HG03066 (cell line): Measurements from ENCODE around the gene AGBL5.
A peak's percentile ranks its signal among the peaks of the same experiment; 100 is the strongest.

Source experiments
- ATAC-seq: cut with Tn5 transposase; IDR thresholded peaks from one replicate; pipeline ENCODE4 v1.9.1; 2021; ENCODE audit warnings: low read depth; ENCODE audit not compliant: unreplicated experiment

Gene AGBL5

DNA sequence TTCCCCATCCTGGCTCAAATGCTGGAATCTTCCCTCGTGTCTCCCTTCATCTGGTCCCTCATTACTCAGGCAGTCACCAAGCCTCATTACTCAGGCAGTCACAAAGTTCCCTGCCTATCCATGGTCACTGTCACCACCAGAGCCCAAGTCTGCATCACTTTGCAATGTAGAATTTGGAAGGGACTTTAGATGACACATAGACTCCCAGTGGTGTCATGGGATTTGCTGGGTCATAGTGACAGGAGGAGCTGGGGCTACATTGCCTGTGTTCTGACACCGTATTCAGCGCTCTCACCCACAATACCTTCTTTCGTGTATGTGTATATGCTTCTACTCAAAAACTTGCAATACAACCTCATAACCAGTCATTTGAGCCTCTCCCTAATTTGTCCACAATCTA, 24.9 kb downstream of the AGBL5 start:
- no peak for ATAC-seq

DNA sequence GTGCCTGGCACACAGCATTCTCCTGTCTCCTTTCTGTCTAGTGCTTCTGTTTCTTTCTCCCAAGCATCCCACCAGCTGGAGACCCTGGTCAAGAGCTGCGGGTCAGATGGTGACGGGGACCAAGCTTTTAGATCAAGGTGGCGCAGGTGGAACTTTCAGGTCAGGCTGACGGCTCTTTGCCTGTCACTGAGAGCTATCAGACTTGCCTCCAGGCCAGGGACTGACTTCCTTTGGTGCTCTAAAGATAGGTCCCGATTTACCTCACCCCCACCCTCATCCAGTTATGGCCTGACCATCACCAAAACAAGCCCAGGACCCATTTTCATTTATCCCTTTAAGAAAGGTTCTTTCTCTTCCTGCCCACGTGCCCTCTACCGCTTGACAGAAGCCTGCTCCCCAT, 25.8 kb downstream of the AGBL5 start:
- ATAC-seq: no peak

DNA sequence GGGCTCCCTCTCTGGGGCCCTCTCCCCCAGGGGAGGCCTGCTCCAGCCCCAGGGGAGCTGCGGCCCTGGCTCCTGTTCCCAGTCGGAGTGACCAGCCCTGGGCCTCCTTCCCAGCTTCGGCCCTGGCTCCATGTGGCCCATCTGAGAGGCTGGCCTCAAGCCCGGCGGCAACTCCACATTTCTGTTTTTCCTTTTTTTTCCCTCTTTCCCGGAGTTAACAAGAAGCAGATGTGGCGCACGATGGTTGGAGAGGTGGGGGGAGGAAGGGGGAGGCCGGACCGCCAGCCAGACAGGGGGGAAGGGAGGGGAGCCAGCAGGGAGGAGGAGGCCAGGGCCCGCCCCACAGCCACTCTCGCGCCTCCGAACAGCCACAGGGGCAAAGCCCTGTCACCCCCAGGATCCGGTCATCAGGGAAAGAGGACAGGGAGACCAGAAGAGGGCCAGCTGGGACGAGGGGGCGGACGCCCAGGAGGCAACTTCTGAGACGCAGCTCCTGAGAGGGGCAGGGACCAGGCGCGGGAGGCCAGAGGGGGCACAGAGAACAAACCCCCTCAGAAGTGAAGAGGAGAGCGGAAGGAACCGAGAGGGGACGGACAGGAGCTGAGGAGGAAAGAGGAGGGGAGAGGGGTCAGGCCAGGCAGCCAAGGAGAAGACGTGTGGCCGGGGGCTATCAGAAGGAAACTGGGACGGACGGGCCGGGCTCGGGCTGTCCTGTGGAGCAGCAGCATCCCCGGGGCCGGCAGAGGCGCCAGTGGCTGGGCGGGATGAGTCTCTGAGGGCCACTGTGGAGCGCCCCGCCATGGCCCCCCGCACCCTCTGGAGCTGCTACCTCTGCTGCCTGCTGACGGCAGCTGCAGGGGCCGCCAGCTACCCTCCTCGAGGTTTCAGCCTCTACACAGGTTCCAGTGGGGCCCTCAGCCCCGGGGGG, 27.1 kb downstream of the AGBL5 start, which contains the start of gene EMILIN1:
TSS of gene EMILIN1 (plus strand) at position 349 of the 928 bp plus-strand sequence. CDS start at position 800, 451 bp downstream.
- no peak for ATAC-seq

DNA sequence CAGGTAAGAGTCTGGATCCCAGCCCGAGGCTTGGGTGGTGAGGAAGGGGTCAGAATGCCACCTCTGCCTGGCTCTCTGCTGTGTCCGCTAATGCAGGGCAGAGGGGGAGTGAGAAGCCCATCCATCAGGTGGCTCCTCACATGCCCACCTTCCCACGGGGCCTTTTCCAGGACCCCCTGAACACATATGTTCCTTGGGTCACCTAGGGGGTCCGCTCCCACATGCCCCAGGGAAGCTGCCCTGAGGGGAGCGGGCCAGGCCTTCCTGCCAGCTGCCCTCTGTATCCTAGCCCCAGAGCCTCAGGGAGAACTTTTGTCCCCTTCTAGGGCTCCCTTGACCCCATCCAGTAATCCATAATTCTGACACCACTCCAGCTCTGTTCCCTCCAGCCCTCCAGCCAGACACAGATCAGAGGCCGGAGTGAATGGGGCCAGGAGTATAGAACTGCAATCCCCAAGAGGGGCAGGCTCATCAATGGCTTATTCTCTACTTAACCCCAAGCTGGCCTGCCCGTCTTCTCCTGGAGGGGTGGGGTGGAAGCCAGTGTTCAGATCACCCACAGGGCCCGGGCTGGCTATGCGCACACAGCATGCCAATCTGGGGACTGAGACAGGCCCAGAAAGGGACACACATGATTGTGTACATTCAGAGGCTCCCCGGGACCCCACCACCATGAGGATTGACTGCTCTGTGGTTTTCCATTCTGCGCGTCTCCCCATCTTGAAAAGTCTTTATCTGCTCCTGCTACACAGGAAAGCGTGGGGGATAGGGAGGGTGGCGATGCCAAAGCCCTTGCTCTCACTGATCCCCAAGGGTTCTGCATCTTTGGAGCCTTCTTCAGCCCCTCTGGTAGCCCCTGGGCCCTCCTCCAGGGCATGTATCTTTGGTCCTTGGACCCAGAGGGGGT, 28.0 kb downstream of the AGBL5 start:
- no peak for ATAC-seq

DNA sequence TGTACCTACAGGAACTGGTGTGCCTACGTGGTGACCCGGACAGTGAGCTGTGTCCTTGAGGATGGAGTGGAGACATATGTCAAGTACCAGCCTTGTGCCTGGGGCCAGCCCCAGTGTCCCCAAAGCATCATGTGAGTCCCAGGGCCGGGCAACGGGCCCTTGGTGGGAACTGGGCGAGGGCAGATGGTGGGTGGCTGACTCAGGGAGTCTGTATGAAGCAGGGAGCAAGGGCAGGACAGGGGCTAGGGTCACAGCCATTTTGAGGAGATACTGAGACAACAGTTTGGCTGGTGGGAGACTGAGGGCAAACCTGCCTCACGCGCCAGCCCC, 28.6 kb downstream of the AGBL5 start:
- ATAC-seq: no peak

DNA sequence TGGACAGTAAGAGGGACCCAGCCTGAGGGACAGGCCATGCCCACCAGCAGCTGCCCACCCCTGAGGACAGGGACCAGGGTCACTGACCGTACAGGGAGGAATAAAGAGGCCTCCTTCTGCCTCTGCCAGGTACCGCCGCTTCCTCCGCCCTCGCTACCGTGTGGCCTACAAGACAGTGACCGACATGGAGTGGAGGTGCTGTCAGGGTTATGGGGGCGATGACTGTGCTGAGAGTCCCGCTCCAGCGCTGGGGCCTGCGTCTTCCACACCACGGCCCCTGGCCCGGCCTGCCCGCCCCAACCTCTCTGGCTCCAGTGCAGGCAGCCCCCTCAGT, 29.1 kb downstream of the AGBL5 start:
- no peak for ATAC-seq

DNA sequence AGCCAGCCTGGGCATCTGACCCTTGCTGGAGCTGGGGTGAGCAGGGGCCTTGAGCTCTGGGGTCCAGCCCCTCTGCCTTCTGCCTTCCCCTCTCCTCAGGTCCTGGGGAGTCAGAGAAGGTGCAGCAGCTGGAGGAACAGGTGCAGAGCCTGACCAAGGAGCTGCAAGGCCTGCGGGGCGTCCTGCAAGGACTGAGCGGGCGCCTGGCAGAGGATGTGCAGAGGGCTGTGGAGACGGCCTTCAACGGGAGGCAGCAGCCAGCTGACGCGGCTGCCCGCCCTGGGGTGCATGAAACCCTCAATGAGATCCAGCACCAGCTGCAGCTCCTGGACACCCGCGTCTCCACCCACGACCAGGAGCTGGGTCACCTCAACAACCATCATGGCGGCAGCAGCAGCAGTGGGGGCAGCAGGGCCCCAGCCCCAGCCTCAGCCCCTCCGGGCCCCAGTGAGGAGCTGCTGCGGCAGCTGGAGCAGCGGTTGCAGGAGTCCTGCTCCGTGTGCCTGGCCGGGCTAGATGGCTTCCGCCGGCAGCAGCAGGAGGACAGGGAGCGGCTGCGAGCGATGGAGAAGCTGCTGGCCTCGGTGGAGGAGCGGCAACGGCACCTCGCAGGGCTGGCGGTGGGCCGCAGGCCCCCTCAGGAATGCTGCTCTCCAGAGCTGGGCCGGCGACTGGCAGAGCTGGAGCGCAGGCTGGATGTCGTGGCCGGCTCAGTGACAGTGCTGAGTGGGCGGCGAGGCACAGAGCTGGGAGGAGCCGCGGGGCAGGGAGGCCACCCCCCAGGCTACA, 30.7 kb downstream of the AGBL5 start:
- ATAC-seq: no peak

DNA sequence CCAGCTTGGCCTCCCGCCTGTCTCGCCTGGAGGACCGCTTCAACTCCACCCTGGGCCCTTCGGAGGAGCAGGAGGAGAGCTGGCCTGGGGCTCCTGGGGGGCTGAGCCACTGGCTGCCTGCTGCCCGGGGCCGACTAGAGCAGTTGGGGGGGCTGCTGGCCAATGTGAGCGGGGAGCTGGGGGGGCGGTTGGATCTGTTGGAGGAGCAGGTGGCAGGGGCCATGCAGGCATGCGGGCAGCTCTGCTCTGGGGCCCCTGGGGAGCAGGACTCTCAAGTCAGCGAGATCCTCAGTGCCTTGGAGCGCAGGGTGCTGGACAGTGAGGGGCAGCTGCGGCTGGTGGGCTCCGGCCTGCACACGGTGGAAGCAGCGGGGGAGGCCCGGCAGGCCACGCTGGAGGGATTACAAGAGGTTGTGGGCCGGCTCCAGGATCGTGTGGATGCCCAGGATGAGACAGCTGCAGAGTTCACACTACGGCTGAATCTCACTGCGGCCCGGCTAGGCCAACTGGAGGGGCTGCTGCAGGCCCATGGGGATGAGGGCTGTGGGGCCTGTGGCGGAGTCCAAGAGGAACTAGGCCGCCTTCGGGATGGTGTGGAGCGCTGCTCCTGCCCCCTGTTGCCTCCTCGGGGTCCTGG, 31.4 kb downstream of the AGBL5 start:
- no peak for ATAC-seq

DNA sequence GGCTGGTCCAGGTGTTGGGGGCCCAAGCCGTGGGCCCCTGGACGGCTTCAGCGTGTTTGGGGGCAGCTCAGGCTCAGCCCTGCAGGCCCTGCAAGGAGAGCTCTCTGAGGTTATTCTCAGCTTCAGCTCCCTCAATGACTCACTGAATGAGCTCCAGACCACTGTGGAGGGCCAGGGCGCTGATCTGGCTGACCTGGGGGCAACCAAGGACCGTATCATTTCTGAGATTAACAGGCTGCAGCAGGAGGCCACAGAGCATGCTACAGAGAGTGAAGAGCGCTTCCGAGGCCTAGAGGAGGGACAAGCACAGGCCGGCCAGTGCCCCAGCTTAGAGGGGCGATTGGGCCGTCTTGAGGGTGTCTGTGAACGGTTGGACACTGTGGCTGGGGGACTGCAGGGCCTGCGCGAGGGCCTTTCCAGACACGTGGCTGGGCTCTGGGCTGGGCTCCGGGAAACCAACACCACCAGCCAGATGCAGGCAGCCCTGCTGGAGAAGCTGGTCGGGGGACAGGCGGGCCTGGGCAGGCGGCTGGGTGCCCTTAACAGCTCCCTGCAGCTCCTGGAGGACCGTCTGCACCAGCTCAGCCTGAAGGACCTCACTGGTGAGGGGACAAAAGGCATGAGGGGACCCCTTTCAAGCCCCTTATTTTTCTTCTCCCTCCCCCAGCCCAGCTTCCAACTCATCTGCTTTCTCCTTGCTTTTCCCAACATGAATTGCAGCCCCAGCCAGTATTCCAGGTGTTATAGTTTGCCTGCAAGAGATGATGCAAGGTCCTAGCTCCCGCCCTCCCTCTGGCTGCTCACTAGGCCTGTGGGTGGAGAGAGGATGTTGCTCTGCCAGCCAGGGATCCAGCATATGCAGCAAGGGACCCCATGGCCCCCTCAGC, 32.2 kb downstream of the AGBL5 start:
- ATAC-seq: no peak

DNA sequence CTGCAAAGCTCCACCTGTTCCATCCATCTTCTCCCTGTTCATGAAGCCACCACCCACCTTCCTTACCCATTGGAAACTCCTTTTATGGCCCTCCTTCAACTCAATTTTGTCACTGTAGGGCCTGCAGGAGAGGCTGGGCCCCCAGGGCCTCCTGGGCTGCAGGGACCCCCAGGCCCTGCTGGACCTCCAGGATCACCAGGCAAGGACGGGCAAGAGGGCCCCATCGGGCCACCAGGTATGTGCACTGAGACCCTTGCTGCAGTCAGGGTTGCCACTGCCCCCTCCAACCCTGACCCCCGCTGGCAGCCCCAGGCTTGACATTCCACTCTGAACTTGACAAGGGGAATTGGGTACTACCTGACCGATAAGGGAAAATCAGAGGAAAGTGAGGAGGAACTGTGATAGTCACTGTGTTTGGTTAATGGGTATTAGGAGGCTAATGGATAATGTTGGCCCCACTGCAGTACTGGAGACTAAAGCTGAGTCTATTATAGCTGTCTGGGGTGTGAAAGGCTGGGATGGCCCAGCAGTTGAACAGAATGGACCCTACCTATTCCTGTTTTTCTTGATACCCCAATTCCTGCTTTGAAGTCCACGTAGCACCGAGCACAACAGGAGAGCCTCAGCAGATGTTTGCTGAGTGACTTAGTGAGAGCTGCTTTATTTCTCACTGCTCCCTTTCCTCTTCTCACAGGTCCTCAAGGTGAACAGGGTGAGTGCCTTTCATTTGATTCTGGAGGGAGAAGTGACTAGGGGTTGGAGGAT, 33.0 kb downstream of the AGBL5 start:
- ATAC-seq: no peak

DNA sequence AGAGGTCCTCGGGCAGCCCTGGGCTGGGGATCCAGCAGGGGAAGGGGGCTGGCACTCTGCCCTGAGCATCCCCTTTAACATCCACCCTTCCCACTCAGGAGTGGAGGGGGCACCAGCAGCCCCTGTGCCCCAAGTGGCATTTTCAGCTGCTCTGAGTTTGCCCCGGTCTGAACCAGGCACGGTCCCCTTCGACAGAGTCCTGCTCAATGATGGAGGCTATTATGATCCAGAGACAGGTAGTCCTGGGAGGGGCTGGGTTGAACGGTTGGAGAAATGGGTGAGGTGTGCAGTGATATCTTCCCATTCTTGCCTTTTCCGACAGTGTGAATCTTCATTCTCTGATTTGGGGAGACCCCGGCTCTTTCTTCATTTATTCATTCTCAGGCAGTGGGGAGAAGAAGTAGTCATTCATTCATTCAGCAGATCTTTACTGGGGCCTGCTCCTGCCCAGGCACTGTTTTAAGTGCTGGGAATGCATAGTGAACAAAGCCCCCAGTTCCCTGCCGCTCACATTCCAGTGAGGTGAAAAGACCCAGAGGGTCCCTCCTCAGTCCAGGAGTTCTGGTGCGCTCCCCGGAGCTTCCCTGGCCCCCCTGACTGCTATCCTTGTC, 33.7 kb downstream of the AGBL5 start:
- ATAC-seq: no peak

DNA sequence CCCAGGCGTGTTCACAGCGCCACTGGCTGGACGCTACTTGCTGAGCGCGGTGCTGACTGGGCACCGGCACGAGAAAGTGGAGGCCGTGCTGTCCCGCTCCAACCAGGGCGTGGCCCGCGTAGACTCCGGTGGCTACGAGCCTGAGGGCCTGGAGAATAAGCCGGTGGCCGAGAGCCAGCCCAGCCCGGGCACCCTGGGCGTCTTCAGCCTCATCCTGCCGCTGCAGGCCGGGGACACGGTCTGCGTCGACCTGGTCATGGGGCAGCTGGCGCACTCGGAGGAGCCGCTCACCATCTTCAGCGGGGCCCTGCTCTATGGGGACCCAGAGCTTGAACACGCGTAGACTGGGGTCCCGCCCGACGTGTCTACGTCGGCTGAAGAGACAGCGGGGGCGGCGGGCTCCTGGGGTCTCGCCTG, 34.2 kb downstream of the AGBL5 start:
- peak; percentile 15 for ATAC-seq

DNA sequence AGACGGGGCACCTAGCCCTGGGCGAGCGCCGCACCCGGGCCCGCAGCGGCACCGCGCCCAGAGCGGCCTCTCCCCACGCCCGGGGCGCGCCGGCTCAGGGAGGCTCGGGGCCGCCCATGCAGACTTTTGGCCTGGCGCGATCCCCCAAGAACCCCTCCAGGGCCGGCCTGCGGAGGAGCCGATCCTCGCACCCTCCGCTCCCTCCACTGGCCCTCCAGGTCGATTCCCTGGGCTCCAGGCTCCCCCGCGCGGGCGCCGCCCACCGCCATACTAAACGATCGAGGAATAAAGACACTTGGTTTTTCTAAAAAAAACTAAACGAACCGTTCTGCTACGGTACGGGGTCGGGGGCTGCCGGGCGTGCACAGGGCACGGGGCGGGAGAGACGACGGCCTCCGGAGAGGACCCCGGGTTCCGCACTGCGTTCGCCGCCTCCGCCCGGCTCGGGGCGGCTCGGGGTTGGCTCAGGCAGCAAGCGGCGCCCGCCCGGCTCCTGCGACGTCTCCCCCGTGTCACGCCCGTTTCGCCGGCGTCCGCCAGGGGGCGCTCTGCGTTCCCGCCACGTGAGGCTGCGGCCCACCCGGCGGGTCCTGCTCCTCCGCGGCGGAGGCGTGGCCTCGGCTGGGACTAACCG, 34.7 kb downstream of the AGBL5 start:
- ATAC-seq: peak; percentile 63

DNA sequence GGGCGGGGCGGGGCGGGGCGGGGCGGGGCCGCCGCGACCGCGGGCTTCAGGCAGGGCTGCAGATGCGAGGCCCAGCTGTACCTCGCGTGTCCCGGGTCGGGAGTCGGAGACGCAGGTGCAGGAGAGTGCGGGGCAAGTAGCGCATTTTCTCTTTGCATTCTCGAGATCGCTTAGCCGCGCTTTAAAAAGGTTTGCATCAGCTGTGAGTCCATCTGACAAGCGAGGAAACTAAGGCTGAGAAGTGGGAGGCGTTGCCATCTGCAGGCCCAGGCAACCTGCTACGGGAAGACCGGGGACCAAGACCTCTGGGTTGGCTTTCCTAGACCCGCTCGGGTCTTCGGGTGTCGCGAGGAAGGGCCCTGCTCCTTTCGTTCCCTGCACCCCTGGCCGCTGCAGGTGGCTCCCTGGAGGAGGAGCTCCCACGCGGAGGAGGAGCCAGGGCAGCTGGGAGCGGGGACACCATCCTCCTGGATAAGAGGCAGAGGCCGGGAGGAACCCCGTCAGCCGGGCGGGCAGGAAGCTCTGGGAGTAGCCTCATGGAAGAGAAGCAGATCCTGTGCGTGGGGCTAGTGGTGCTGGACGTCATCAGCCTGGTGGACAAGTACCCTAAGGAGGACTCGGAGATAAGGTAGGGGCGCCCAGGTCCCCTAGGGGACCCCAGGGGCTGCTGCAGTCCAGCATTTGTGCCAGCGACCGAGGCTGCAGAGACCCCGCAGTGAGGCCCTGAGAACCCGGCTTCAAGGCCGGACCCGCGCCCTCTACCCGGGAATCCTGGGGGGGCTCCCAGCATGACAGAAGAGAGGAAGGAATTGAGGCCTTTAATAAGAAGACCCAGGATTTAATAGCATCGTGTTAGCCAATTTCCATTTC, 35.5 kb downstream of the AGBL5 start, which contains the start of gene KHK:
TSS of gene KHK (plus strand) at position 49 of the 870 bp plus-strand sequence. CDS start at position 537, 488 bp downstream.
- ATAC-seq: peak; percentile 14

DNA sequence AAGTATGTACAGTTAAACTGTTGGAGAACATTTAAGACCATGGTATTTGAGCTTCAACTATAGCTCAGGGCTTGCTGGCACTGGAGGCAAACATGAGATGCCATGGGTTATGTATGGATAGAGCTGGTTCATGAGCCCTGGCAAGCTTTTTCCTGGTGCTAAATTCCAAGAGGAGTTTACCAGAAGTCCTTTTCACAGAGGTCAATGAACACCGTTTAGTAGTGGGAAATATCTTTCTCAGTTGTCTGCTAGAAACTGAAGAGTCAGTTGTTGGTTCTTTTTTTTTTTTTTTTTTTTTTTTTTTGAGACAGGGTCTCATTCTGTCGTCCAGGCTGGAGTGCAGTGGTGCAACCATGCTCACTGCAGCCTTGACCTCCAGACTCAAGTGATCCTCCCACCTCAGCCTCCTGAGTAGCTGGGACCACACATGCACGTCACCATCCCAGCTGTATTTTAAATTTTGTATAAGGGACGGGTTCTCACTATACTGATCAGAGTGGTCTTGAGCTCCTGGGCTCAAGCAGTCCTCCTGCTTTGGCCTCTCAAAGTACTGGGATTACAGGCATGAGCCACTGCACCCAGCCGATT, 36.4 kb downstream of the AGBL5 start:
- no peak for ATAC-seq

DNA sequence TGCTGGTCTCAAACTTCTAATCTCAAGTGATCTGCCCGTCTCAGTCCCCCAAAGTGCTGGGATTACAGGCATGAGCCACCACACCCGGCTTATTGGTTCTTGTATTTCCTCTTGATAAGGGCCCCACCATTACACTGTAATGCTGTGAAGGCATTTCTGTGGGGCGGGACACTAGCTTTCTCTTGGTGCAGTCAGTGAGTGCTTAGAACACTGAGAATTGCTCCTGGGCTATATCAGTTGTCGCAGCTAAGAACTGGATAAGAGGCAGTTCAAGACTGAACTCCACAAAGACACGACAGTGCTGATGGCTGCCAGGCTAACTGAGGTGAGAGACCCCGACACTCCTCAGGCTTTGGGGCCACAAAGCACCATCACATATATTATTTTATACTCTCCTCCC, 37.2 kb downstream of the AGBL5 start:
- no peak for ATAC-seq
